HG03354 (cell line): Measurements from ENCODE around the gene SYPL1.
A peak's percentile ranks its signal among the peaks of the same experiment; 100 is the strongest.

Experiments
- ATAC-seq: cut with Tn5 transposase; IDR thresholded peaks from one replicate; pipeline ENCODE4 v1.9.1; 2021; ENCODE audit warnings: mild to moderate bottlenecking; ENCODE audit not compliant: unreplicated experiment, poor library complexity, severe bottlenecking

Gene SYPL1

GRCh38 chr7:106056513-106057203 is 55.5 kb downstream of the SYPL1 start:
- peak; percentile 48 for ATAC-seq

DNA sequence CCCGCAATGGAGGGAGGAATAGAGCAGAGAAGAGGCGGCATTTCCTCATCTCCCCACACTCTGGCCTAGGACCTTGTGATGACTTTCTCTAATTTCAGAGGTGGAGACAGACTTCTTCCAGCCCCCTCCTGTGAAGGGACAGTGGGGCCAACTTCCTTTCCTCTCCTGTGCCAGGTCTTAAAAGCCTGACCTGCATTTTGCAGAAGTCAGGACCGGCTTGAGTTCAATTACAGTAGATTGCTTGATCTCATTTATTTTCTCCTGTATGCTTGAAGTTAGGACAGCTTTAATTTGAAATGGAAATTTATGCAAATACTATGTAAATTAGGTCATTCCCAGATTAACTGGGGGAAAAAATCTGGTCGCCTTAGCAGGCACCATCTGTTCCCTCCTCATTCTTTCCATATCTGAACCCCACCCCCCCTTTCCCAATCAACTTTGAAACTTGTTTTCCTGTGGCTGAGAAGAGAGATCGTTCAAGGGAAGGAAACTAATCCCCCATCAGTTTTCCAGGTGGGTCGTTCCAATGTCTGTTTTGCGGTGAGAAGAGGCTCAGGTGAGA is 57.1 kb downstream of the SYPL1 start:
- no peak for ATAC-seq

- ATAC-seq: no peak
Observed at GRCh38 chr7:106054156-106054910, 57.8 kb downstream of the SYPL1 start.

GRCh38 chr7:106053109-106053508 is 59.0 kb downstream of the SYPL1 start:
- ATAC-seq: no peak

GRCh38 chr7:106052681-106053080 is 59.4 kb downstream of the SYPL1 start:
- no peak for ATAC-seq

- no peak for ATAC-seq
Observed at GRCh38 chr7:106050746-106051117, 61.4 kb downstream of the SYPL1 start.

DNA sequence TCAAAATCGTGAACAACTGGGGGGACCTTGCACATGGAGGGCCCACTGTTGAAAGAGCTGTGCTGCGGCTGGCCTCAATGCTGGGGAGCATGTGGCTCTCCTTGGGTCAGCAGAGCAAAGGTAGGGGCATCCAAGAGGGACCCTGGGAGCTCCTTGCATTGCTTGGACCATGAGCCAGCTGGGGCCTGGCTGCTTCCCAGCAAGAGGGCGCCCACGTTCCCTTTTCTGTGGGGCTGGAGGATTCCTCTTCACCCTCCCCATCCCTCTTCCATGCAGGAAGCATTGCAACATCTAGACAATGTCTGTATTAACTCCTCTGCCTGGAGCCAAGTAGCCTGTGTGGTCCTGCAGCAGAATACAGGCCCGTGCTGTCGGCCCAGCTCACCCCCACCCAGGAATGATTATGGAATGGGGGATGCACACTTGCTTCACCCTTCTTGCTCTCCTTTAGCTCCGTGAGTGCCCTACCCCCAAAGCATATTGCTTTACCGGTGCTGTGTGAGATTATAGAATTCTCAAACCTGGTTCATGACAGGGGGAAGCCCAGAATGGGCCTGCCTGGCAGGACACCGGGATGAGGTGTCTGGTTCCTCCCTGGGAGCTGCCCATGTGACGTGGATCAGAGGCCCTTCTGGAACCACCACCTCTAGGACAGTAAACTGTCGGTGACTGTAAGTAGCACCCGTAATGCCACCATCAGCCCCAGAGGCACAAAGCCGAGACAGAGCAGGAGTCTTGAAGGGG is 61.9 kb downstream of the SYPL1 start:
- ATAC-seq: no peak

GRCh38 chr7:106049139-106049752 is 62.9 kb downstream of the SYPL1 start:
- no peak for ATAC-seq

GRCh38 chr7:106048706-106049020 is 63.4 kb downstream of the SYPL1 start:
- no peak for ATAC-seq

GRCh38 chr7:106047818-106048705 is 64.0 kb downstream of the SYPL1 start:
- no peak for ATAC-seq

GRCh38 chr7:106047184-106047583 is 64.9 kb downstream of the SYPL1 start:
- ATAC-seq: no peak

DNA sequence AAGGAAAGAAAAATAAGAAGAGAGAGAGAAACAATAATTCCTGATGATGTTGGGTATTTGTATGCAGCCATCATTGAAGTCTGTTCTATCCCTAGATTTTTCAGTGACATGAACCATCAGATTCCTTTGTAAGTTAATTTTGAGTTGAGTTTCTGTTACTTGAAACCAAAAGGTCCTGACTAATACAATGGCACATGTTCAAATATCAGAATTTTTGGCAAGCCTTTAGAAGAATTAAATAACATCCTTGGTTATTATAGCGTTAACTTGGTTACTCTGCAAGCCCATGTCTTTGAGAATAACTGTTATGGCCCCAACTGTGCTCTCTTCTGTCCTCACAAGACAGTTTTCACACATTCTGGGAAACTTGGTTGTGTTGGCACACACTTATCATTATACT is 66.5 kb downstream of the SYPL1 start:
- no peak for ATAC-seq

- no peak for ATAC-seq
Observed at GRCh38 chr7:106045139-106045538, 67.0 kb downstream of the SYPL1 start.

DNA sequence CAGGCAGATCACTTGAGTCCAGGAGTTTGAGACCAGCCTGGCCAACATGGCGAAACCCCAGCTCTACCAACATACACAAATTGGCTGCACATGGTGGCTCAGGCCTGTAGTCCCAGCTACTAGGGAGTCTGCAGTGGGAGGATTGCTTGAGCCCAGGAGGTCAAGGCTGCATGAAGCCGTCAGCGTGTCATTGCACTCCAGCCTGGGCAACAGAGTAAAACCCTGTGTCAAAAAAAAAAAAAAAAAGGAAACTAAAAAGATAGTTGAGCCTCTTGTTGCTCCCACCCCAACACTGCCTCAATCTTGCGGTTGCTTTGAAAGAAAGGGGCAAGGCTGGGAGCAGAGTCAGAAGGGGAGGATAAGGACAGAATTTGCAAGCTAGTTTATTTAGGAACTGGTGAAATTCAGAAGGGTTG is 69.9 kb downstream of the SYPL1 start:
- ATAC-seq: no peak

GRCh38 chr7:106041140-106041717 is 70.9 kb downstream of the SYPL1 start:
- peak; percentile 67 for ATAC-seq
